ENCODE measurements around the gene TBC1D30.

DNA sequence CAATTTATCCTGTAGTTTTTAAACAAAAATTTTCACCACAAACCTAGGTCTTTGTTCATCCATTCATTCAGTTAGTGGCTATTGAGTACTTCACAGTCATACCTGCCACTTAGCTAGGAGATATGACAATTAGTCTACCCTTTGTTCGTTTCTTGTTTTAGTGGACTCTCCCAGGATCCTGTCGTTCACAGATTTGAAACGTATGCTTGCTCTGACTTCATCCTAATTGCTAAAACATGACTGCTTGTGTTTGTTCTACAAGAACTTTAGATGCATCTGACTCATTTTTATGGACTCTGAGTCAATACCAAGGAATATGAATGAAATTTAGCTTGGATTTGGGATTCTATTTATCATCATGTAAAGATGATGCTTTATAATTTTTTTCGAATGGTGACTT lies 69.5 kb downstream of the TBC1D30 start:
- no peak for TF ChIP-seq EZH2 (IDR thresholded peaks at IDR 0.05; ENCODE audit: borderline replicate concordance, low read length)
- TF ChIP-seq, protein P1, sequence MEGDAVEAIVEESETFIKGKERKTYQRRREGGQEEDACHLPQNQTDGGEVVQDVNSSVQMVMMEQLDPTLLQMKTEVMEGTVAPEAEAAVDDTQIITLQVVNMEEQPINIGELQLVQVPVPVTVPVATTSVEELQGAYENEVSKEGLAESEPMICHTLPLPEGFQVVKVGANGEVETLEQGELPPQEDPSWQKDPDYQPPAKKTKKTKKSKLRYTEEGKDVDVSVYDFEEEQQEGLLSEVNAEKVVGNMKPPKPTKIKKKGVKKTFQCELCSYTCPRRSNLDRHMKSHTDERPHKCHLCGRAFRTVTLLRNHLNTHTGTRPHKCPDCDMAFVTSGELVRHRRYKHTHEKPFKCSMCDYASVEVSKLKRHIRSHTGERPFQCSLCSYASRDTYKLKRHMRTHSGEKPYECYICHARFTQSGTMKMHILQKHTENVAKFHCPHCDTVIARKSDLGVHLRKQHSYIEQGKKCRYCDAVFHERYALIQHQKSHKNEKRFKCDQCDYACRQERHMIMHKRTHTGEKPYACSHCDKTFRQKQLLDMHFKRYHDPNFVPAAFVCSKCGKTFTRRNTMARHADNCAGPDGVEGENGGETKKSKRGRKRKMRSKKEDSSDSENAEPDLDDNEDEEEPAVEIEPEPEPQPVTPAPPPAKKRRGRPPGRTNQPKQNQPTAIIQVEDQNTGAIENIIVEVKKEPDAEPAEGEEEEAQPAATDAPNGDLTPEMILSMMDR (conservative IDR thresholded peaks at IDR 0.05 in 1 of 2, IDR thresholded peaks at IDR 0.05 in 1 of 2; ENCODE audit: extremely low read depth in 1 of 2, insufficient read depth in 1 of 2, low read depth in 1 of 2, low read length in 2 of 2), result no peak

Measured in mammary epithelial cell (primary cell).